ENCODE data around the gene MYH14.

GRCh38 chr19:50190439-50190891 is 13.0 kb upstream of the MYH14 start:
- TF ChIP-seq MXI1 (IDR thresholded peaks at IDR 0.05; ENCODE audit: low read depth, low read length), result no peak
- TF ChIP-seq USF1 (IDR thresholded peaks at IDR 0.05; ENCODE audit: borderline replicate concordance, low read depth), result no peak
- no peak for TF ChIP-seq GABPA (IDR thresholded peaks at IDR 0.05; ENCODE audit: low read depth)
- no peak for TF ChIP-seq USF2 (IDR thresholded peaks at IDR 0.05; ENCODE audit: borderline replicate concordance, low read depth, low read length)
- no peak for TF ChIP-seq SMC3 (IDR thresholded peaks at IDR 0.05; ENCODE audit: low read depth, low read length)
- no peak for TF ChIP-seq CTCF (IDR thresholded peaks at IDR 0.05)
- TF ChIP-seq TEAD4 (IDR thresholded peaks at IDR 0.05; ENCODE audit: borderline replicate concordance, insufficient read depth), result no peak
- TF ChIP-seq NRF1 (IDR thresholded peaks at IDR 0.05; ENCODE audit: low read depth, low read length), result no peak
- no peak for TF ChIP-seq PBX3 (IDR thresholded peaks at IDR 0.05)
- TF ChIP-seq TAF1 (IDR thresholded peaks at IDR 0.05; ENCODE audit: borderline replicate concordance, low read depth, low read length), result no peak
- no peak for TF ChIP-seq EP300 (IDR thresholded peaks at IDR 0.05; ENCODE audit: borderline replicate concordance in 1 of 2, low read depth in 1 of 2, low read length in 1 of 2)

All from SK-N-SH (cell line).